Measurements from ENCODE around the gene TRIM40.
"Not testable (repeated sequence)": the region's sequence is repeated elsewhere in the genome, so short reads cannot be mapped to it uniquely, and the experiment has no call there.

Gene TRIM40

GRCh38 chr6:30158475-30159040, 22.6 kb downstream of the TRIM40 start:
- DNase-seq, result peak; percentile 38 to 42
- TF ChIP-seq GATA1 (IDR thresholded peaks at IDR 0.05; ENCODE audit: low read depth, low read length) (no peak), POLR2A (IDR thresholded peaks at IDR 0.05; ENCODE audit: low read length) (peak; percentile 35)

DNA sequence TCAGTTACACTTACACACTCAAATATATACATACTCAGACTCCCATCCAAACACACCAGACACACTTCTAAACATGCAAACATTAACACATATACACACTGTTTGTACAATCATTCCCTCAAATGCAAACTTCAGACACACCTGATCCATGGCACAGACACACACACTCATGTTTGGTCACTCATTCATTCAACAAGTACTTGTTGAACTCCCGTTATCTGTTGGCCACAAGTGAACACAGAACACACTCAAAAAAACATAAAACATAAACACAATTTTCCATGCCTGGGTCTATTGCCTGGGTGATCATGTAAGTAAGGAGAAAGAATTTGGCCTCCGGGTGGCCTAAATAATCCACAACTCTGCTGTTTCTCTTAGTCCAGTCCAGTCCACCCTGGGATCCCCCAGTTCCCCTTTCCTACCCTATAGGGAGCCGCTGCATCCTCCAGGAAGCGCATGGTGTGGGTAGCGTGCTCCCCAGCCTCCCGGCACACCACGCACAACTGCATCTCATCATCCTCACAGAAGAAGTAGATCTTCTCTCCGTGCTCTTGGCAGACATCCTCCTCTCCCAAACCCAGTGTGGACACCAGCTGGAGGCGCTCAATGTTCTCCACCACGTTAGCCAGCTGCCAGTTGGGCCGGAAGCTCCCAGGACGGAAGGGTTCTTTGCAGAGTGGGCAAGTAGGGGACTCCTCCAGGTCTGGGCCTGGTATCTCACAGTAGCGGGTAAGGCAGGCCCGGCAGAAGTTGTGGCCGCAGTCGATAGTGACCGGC, 24.3 kb downstream of the TRIM40 start:
- DNase-seq, result peak; percentile 20 to 34
- TF ChIP-seq GATA1 (IDR thresholded peaks at IDR 0.05; ENCODE audit: low read depth, low read length) (no peak), POLR2A (IDR thresholded peaks at IDR 0.05; ENCODE audit: low read length) (no peak)

DNA sequence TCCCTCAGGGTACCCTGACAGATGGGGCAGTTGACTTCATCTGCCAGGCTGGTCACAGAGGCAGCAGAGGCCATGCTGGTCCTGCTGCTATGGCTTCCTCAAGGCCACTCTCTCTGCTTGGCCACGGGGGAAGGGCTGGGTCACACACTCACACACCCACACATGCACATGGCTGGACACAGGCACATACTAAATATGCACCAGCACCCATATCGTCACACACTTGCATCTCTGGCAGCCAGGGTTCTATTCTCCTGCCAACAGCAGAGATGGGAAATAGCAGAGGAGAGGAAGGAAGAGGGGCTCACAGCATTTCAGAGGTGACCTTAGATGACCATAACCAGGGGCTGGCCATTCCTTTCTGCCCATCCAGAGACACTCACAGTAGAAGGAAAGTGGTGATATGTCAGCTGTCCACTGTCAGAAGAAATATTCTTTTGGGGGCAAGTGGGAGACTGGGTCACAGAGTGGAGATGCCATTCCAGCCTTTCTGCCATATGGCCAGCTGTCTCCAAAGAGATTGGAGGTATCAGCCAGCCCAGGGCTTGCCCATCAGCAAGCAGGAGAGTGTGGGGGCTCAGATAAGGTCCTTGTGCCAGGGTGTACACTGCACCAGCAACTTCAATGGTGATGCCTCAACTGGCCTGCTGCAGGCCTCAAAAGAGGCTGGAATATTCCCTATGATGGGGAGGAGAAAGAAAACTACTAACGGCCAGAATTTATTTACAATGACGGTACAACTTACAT, 25.0 kb downstream of the TRIM40 start, which contains the start of gene TRIM10:
Gene TRIM10 (minus strand): TSS at position 427 of the 747 bp plus-strand sequence. CDS start 353 bp downstream, at position 74.
- peak; percentile 91 to 98 for DNase-seq
- TF ChIP-seq GATA1 (IDR thresholded peaks at IDR 0.05; ENCODE audit: low read depth, low read length), result peak; percentile 72
- peak; percentile 85 for TF ChIP-seq POLR2A (IDR thresholded peaks at IDR 0.05; ENCODE audit: low read length)

- TF ChIP-seq GATA1 (IDR thresholded peaks at IDR 0.05; ENCODE audit: low read depth, low read length) (no peak), POLR2A (IDR thresholded peaks at IDR 0.05; ENCODE audit: low read length) (no peak)
- DNase-seq, result no peak
These were observed 26.5 kb downstream of the TRIM40 start for GRCh38 chr6:30162265-30163089.

DNA sequence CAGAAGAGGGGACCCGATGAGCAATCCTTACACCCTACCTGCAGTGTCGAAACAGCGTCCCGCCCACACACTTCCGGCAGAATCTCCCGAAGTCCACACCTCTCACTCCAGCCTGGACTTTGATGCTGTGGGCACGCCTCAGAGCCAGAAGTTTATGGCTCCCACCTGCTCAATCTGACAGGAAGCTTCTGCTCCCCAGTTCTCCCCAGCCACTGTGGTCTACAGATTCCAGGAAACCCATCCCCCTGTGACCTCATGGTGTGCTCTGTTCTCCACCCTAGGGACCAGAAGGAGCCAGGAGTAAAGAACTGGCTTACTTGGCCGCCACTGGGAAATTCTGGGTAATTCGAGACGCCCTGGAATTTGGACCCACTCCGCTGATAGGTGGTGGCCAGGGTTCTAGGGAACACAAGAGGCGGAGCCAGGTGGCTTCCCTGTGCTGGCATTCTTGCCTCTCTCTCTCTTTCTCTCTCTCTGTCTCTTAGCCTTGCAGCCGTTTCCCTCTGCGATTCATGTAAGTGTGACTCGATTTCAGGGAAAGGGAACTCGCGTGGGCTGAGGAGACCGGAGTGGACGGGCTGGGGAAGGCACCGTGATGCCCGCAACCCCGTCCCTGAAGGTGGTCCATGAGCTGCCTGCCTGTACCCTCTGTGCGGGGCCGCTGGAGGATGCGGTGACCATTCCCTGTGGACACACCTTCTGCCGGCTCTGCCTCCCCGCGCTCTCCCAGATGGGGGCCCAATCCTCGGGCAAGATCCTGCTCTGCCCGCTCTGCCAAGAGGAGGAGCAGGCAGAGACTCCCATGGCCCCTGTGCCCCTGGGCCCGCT, 27.4 kb downstream of the TRIM40 start, which contains the start of gene TRIM15:
Gene TRIM15 (plus strand): TSS at position 457 of the 828 bp plus-strand sequence. CDS start 139 bp downstream, at position 596.
- TF ChIP-seq POLR2A (IDR thresholded peaks at IDR 0.05; ENCODE audit: low read length) (no peak), GATA1 (IDR thresholded peaks at IDR 0.05; ENCODE audit: low read depth, low read length) (no peak)
- DNase-seq, result no peak

- no peak for TF ChIP-seq GATA1 (IDR thresholded peaks at IDR 0.05; ENCODE audit: low read depth, low read length)
- TF ChIP-seq POLR2A (IDR thresholded peaks at IDR 0.05; ENCODE audit: low read length), result no peak
- DNase-seq, result no peak
These were observed 28.1 kb downstream of the TRIM40 start for GRCh38 chr6:30163918-30164654.

DNA sequence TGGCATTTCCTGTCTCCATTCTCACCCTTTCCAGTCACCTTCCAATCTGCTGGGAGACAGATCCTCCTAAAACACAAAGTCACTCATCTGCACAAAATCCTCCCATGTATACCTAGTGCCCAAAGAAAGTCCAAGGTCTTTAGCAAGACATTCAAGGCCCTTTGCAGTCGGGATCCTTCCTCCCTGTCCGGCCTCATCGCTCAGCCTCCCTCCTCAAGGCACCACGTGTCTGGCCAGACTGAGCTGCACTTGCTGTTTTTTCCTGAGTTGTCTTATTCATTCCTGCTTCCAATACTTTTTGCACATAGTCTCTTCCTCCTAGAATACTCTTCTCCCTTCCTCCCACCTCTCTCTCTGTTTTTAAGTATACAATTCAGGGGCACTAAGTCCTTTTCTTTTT, 28.8 kb downstream of the TRIM40 start:
- TF ChIP-seq POLR2A (IDR thresholded peaks at IDR 0.05; ENCODE audit: low read length) (no peak), GATA1 (IDR thresholded peaks at IDR 0.05; ENCODE audit: low read depth, low read length) (no peak)
- DNase-seq, result no peak

- not testable (repeated sequence) for DNase-seq
These were observed 29.3 kb downstream of the TRIM40 start for GRCh38 chr6:30165238-30165637.

GRCh38 chr6:30167101-30167500, 31.2 kb downstream of the TRIM40 start:
- TF ChIP-seq GATA1 (IDR thresholded peaks at IDR 0.05; ENCODE audit: low read depth, low read length) (no peak), POLR2A (IDR thresholded peaks at IDR 0.05; ENCODE audit: low read length) (no peak)
- DNase-seq, result no peak

GRCh38 chr6:30168741-30169140, 32.8 kb downstream of the TRIM40 start:
- peak; percentile 63 to 84 for DNase-seq
- TF ChIP-seq GATA1 (IDR thresholded peaks at IDR 0.05; ENCODE audit: low read depth, low read length) (no peak), POLR2A (IDR thresholded peaks at IDR 0.05; ENCODE audit: low read length) (no peak)

DNA sequence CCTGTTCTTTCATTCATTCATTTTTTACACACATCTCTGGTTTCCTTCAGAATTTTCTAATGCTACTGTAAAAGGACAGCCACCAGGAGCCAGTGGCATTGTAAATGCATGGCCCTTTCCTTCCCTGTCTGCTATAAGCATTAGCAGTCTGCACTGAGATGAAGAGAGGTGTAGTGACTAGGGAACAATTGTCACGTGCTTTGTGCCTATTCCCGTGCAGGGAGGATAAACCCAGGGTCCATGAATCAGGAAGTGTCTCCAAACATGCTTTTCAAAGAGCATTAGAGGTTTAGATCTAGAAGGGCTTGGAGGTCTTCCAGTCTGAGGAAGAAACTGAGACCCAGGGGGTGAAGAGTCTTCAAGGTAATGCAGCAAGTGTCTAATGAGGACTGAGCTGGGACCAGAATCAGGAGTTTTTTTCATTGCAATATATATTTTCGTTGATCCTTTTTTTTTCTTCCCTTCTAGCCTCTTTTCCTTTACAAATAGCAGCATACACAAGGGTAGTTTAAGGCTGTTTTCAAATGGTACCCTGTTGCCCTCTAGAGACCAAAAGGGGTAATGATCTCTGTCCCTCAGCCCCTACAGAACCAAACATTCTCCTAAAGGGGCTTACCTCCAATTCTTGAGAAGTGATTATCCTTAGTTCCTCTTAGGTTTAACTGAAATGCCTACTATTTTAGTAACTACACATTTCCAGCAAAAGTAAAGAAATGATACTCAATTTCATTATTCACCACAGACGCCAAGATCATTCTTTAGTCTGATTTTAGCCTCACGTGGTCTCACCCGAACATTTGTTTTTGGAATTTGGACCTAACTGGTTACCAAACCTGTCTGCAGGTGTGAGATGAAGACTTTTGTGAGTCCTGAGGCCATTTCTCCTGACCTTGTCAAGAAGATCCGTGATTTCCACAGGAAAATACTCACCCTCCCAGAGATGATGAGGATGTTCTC, 34.0 kb downstream of the TRIM40 start:
- TF ChIP-seq GATA1 (IDR thresholded peaks at IDR 0.05; ENCODE audit: low read depth, low read length) (no peak), POLR2A (IDR thresholded peaks at IDR 0.05; ENCODE audit: low read length) (no peak)
- DNase-seq, result peak; percentile 72 to 81

All from erythroblast (primary cell).